ENCODE measurements around the gene SCAF1. TPM values are rescaled to one million over a fixed set of nuclear protein-coding genes. Genes with fewer than 3 reads are reported as not detected.

Gene SCAF1
- total and polyA plus RNA-seq, 9 of the 15 experiments (the other 6 are each of a cell fraction or from before 2014, with no cell fraction given) = 0.20 to 79.0 (median 4.9) TPM

DNA sequence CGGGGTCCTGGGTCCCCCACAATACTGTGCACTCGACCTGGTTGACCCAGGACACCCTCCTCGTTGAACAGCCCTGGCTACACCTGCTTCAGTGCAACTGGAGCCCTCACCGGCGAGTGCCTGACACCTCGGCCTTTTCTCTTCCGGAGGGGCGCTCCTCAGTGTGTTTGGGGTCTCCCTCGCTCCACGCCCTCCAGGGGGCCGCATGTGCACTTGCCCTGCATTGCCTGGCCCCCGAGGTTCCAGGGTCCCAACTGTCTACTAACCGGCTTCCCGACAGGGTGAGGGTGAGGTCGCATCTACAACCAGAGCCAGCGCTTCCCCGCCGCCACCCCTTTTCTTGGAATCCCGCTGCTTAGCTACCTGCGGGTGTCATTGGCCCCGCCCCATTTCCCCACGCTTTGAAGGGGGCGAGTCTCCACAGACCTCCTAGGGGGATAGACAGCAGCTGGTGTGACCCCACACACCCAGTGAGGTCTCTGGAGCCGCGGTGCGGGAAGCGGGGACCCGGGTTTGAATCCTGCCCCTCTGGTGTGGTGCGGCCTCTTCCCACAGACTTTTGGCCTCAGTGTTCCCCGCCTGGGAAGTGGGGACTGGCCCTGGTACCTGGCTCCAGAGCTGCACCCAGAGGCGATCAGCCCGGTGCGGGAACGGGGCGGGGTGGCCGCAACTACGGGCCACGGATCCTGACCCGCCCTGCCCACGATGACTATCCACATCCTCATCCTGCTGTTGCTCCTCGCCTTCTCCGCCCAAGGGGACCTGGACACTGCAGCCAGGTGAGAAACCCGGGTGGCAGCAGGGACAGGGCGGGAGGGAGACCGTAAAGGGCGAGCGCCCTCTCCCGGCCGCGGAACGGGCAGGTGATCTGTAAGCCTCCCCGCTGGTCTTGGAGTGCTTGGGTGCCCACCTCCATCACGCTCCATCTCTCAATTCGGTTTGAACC is 47.4 kb downstream of the SCAF1 start, which contains the start of gene ADM5:
TSS of gene ADM5 (plus strand) at position 462 of the 946 bp plus-strand sequence. CDS start at position 706, 244 bp downstream.
- H3K4me3 ChIP-seq = no peak within 1 kb of the TSS
- WGBS (ENCODE audit: insufficient coverage, low coverage, missing lambda C conversion rate) = 87% methylated on average over 41 of the region's 54 CpGs
- no peak within 1 kb of the TSS for H2AFZ ChIP-seq (ENCODE audit: low read depth, low read length)
- H3K4me1 ChIP-seq (replicated peaks in 1 of 2; ENCODE audit: control insufficient read depth in 2 of 2, insufficient read depth in 2 of 2, low read length in 2 of 2) = peaks cover 0 to 64% of the 10 kb centered on the region in 2 experiments; a peak in 2 of 5 replicates
- no peaks in the 10 kb centered on the region for H3K9me1 ChIP-seq (ENCODE audit: control insufficient read depth, insufficient read depth, low read length)
- CTCF ChIA-PET (ENCODE audit: low intra/inter-chr PET ratio) = no interaction called here
- H3K4me2 ChIP-seq (ENCODE audit: insufficient read depth, low read length) = no peak within 1 kb of the TSS
- BruUV-seq (replicated peaks) = no TSS peak
- H3K36me3 ChIP-seq (ENCODE audit: control insufficient read depth, insufficient read depth, low read length) = peaks cover 50% of the 10 kb centered on the region; the same call in 2 of the 3 replicates
- intact Hi-C loops (cut with micrococcal nuclease) = no loop called here
- H3K9me3 ChIP-seq (replicated peaks; ENCODE audit: control insufficient read depth, insufficient read depth, low read depth, low read length) = no peaks in the 10 kb centered on the region
- POLR2A ChIA-PET = interaction anchor here (0.9 to 1.5 kb wide), 2 partner anchors 9 to 13 kb away, joined by 3 to 4 read pairs; no protein-coding TSS in a partner anchor
- in situ Hi-C loops (cut with MboI) = no loop called here
- no peaks in the 10 kb centered on the region for H3K79me2 ChIP-seq (ENCODE audit: control insufficient read depth, insufficient read depth, low read length)
- no peaks in the 10 kb centered on the region for H3K27me3 ChIP-seq (ENCODE audit: control insufficient read depth in 2 of 2, insufficient read depth in 2 of 2, low read length in 2 of 2)
- ATAC-seq = no peak; the same call in 2 of the 3 replicates
- no peak for DNase-seq (ENCODE audit: extremely low read depth in 1 of 4, low spot score in 3 of 4)
- H3K27ac ChIP-seq (ENCODE audit: extremely low read depth, low read depth, low read length) = no peak within 1 kb of the TSS
- FAIRE-seq = no peak
- H3K9ac ChIP-seq (ENCODE audit: insufficient read depth in 1 of 2, low read depth in 2 of 2, low read length in 2 of 2) = peak within 1 kb of the TSS in 1 of 2 experiments; percentile 36; a peak in 2 of 4 replicates
- H4K20me1 ChIP-seq (replicated peaks; ENCODE audit: control insufficient read depth, insufficient read depth, low read length) = no peaks in the 10 kb centered on the region
- TF ChIP-seq POLR2G (IDR thresholded peaks at IDR 0.05; ENCODE audit: low read depth, low read length) (peak; percentile 66), U2AF1 (optimal IDR thresholded peaks at IDR 0.05; ENCODE audit: low read depth, low read length) (no peak), NBN (IDR thresholded peaks at IDR 0.05; ENCODE audit: low read depth) (no peak), HMGN3 (IDR thresholded peaks at IDR 0.05; ENCODE audit: borderline replicate concordance, extremely low read depth, insufficient read length, low read depth, low read length) (peak; percentile 16), POLR2B (IDR thresholded peaks at IDR 0.05; ENCODE audit: low read depth, partially characterized antibody) (peak; percentile 25), NR2F6 (CRISPR knock-in tag; IDR thresholded peaks at IDR 0.05) (no peak), MAFK (IDR thresholded peaks at IDR 0.05; ENCODE audit: low read length) (no peak), RBM22 (IDR thresholded peaks at IDR 0.05; ENCODE audit: low read depth, low read length, poor library complexity, severe bottlenecking) (peak; percentile 30), BHLHE40 (IDR thresholded peaks at IDR 0.05; ENCODE audit: low read length) (no peak), KLF10 (CRISPR knock-in tag; IDR thresholded peaks at IDR 0.05) (0 out of 2 replicates have a peak, but pooled peaks have one; percentile 20), ID3 (CRISPR knock-in tag; IDR thresholded peaks at IDR 0.05) (no peak), ID3 (tag; IDR thresholded peaks at IDR 0.05) (no peak), FIP1L1 (IDR thresholded peaks at IDR 0.05; ENCODE audit: low read depth, low read length, poor library complexity, severe bottlenecking) (peak; percentile 34), MEIS2 (IDR thresholded peaks at IDR 0.05; ENCODE audit: partially characterized antibody) (no peak), E2F1 (CRISPR knock-in tag; IDR thresholded peaks at IDR 0.05) (no peak), SUPT5H (IDR thresholded peaks at IDR 0.05) (peak; percentile 45), PPARD (CRISPR knock-in tag; IDR thresholded peaks at IDR 0.05) (no peak), DIDO1 (tag; IDR thresholded peaks at IDR 0.05; ENCODE audit: low read depth) (no peak), ARID1B (IDR thresholded peaks at IDR 0.05) (no peak)
- TF ChIP-seq, protein P1, sequence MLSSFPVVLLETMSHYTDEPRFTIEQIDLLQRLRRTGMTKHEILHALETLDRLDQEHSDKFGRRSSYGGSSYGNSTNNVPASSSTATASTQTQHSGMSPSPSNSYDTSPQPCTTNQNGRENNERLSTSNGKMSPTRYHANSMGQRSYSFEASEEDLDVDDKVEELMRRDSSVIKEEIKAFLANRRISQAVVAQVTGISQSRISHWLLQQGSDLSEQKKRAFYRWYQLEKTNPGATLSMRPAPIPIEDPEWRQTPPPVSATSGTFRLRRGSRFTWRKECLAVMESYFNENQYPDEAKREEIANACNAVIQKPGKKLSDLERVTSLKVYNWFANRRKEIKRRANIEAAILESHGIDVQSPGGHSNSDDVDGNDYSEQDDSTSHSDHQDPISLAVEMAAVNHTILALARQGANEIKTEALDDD (IDR thresholded peaks at IDR 0.05) = no peak

Data from K562 (cell line).